22Rv1 (cell line): ENCODE measurements around the gene NEMP1.

Experiments used
- CTCF ChIP-seq: fragments of 450-650 bp; IDR thresholded peaks from 2 replicates; pipeline ENCODE4 v1.5.1; 2017; ENCODE audit warnings: mild to moderate bottlenecking
- ZFX ChIP-seq: fragments of 450-650 bp; IDR thresholded peaks from 2 replicates; pipeline ENCODE4 v1.6.1; 2017; ENCODE audit warnings: antibody characterized with exemption, borderline replicate concordance

- TF ChIP-seq CTCF (no peak), ZFX (no peak)
These were observed 14.4 kb upstream of the NEMP1 start for GRCh38 chr12:57092876-57093414.
